T-helper 1 cell treated with Interleukin-12 subunit alpha and Interleukin-12 subunit beta and Interleukin-4 antibody, amounts not matched to agents 30 μg/mL and 1 μg/mL, for 36 hours (primary cell): ENCODE measurements around the gene ZNF76.

Experiments
- H3K27ac Mint-ChIP-seq: one replicate; pipeline ENCODE4 v1.8.0; 2021; ENCODE audit warnings: mild to moderate bottlenecking, mixed read lengths
- H3K27me3 Mint-ChIP-seq: one replicate; pipeline ENCODE4 v1.8.0; 2021; ENCODE audit warnings: low read depth, mixed read lengths
- H3K36me3 Mint-ChIP-seq: one replicate; pipeline ENCODE4 v1.8.0; 2021; ENCODE audit warnings: low read depth, mixed read lengths
- H3K4me1 Mint-ChIP-seq: one replicate; pipeline ENCODE4 v1.8.0; 2021; ENCODE audit warnings: low read depth, mixed read lengths
- H3K4me3 Mint-ChIP-seq: one replicate; pipeline ENCODE4 v1.8.0; 2021; ENCODE audit warnings: mild to moderate bottlenecking, moderate library complexity, mixed read lengths
- H3K9me3 Mint-ChIP-seq: one replicate; pipeline ENCODE4 v1.8.0; 2021; ENCODE audit warnings: mixed read lengths

The ZNF76 gene

GRCh38 chr6:35244551-35244950 lies 15.0 kb upstream of the ZNF76 start:
- Mint-ChIP-seq H3K9me3 (no peaks in the 10 kb centered on the region), H3K4me1 (peaks cover 17% of the 10 kb centered on the region), H3K27me3 (no peaks in the 10 kb centered on the region), H3K4me3 (no peak overlapping the region), H3K27ac (no peak overlapping the region), H3K36me3 (no peaks in the 10 kb centered on the region)

DNA sequence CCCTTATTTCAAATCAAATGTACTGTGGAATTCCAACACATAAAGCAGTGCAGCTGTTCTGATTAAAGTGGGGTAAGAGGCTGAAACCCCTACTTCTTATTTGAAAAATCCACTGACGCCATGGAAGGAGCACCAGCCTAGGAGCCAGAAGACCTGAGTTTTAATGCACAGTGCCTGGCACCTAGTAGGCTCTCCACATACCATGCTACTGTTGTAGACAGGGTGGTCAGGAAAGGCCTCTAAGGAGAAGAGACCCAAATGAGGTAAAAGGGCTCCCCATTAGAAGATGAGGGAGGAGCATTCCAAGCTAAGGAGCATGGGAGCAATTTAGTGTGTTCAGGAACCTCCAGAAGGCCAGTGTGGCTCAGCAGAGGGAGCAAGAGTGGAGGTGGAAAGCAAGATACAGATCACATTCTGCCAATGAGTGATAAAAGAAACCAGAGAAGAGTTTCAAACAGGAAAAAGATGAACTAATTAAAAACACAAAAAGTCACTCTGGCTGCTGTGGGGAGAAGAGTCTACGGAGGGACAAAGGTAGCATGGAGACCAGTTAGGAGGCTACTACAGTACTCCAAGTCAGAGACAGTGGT lies 11.8 kb upstream of the ZNF76 start:
- Mint-ChIP-seq H3K4me3 (peak overlapping the region; percentile 17), H3K36me3 (no peaks in the 10 kb centered on the region), H3K27ac (peak overlapping the region; percentile 28), H3K27me3 (no peaks in the 10 kb centered on the region), H3K4me1 (peaks cover 15% of the 10 kb centered on the region), H3K9me3 (no peaks in the 10 kb centered on the region)

- Mint-ChIP-seq H3K36me3 (no peaks in the 10 kb centered on the region), H3K27me3 (no peaks in the 10 kb centered on the region), H3K9me3 (no peaks in the 10 kb centered on the region), H3K4me3 (peak overlapping the region; percentile 17), H3K4me1 (peaks cover 15% of the 10 kb centered on the region), H3K27ac (no peak overlapping the region)
Measured at GRCh38 chr6:35248300-35248699, 11.2 kb upstream of the ZNF76 start.

- H3K4me3 Mint-ChIP-seq, result no peak overlapping the region
- H3K4me1 Mint-ChIP-seq, result peaks cover 15% of the 10 kb centered on the region
- no peaks in the 10 kb centered on the region for H3K27me3 Mint-ChIP-seq
- no peaks in the 10 kb centered on the region for H3K36me3 Mint-ChIP-seq
- H3K27ac Mint-ChIP-seq, result no peak overlapping the region
- H3K9me3 Mint-ChIP-seq, result no peaks in the 10 kb centered on the region
Measured at GRCh38 chr6:35248965-35249364, 10.6 kb upstream of the ZNF76 start.

DNA sequence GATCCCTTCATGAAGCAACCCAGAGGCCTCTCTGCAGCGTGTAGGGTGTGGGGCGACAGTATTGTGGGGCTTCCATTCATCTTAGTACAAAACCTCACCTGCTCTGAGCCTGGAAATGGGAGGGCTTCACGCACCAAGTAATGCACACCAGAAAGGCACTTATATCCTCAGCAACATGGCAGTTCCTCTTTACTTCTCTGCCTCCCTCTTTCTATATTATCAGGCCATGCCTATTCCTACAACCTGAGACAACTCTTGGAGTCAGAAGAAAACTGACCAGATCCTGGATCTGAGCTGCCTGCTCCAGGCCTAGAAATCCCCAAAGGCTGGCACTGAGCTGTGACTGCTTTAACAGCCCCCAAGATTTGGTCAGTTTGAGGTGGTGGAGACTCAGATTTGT lies 7.6 kb upstream of the ZNF76 start:
- H3K36me3 Mint-ChIP-seq, result no peaks in the 10 kb centered on the region
- H3K27me3 Mint-ChIP-seq, result no peaks in the 10 kb centered on the region
- H3K27ac Mint-ChIP-seq, result no peak overlapping the region
- H3K4me1 Mint-ChIP-seq, result peaks cover 14% of the 10 kb centered on the region
- H3K9me3 Mint-ChIP-seq, result no peaks in the 10 kb centered on the region
- no peak overlapping the region for H3K4me3 Mint-ChIP-seq

- Mint-ChIP-seq H3K27me3 (no peaks in the 10 kb centered on the region), H3K27ac (no peak overlapping the region), H3K4me1 (peaks cover 7% of the 10 kb centered on the region), H3K36me3 (no peaks in the 10 kb centered on the region), H3K4me3 (no peak overlapping the region), H3K9me3 (no peaks in the 10 kb centered on the region)
Measured at GRCh38 chr6:35253249-35253648, 6.3 kb upstream of the ZNF76 start.

GRCh38 chr6:35258336-35258735 lies 1.2 kb upstream of the ZNF76 start:
- Mint-ChIP-seq H3K36me3 (no peaks in the 10 kb centered on the region), H3K27me3 (no peaks in the 10 kb centered on the region), H3K4me1 (peaks cover 28% of the 10 kb centered on the region), H3K9me3 (no peaks in the 10 kb centered on the region), H3K4me3 (peak overlapping the region; percentile 95), H3K27ac (peak overlapping the region; percentile 91)

GRCh38 chr6:35258858-35259193 lies 709 bp upstream of the ZNF76 start:
- peak overlapping the region; percentile 95 for H3K4me3 Mint-ChIP-seq
- peaks cover 28% of the 10 kb centered on the region for H3K4me1 Mint-ChIP-seq
- no peaks in the 10 kb centered on the region for H3K9me3 Mint-ChIP-seq

GRCh38 chr6:35259948-35260590 lies 534 bp downstream of the ZNF76 start:
- H3K4me1 Mint-ChIP-seq, result peaks cover 33% of the 10 kb centered on the region

More at GRCh38 chr6:35258858-35259193, 709 bp upstream of the ZNF76 start:
- no peaks in the 10 kb centered on the region for H3K36me3 Mint-ChIP-seq
- H3K27me3 Mint-ChIP-seq, result no peaks in the 10 kb centered on the region
- peak overlapping the region; percentile 91 for H3K27ac Mint-ChIP-seq

DNA sequence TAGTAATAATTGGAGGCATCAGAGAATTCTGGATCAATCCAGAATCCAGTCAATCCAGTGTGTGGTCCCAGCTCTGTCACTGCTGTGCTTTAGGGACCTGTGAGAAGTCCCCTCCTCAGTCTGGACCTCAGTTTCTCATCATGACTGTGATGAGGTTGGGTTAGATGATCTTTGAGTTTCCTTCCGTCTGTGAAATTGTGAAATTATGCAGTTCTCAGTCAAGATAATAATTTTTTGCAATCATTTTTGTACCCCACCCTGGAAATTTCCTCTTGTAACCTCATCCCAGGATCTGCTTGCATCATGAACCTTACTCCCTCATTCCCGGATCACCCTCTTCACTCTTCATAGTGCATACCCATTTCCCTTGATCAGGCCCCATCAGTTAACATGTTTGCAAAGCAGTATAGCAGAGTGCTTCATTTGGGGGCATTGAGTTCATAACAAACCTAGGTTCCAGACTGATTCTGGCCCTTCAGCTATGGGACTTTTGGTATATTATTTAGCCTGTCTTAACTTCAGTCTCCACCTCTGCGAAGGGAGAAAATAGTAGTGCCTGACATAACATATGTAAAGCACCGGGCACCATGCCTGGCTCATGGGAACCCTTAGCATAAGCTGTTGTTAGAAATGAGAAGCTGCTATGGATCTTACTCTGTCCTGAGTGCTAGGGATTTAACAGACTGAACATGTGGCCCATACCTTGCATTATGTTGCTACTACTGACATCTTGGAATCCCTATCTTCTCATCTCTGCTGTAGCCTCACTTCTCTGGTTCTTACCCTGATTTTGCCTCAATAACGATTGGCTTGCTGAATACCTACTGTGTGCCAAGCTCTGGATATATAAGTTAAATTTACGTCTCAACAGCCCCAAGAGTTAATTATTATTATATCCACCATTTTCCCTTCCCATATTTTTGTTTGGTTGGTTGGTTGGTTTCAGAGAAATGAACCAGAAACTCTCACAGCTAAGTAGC lies 1.3 kb downstream of the ZNF76 start:
- H3K4me1 Mint-ChIP-seq, result peaks cover 37% of the 10 kb centered on the region
- H3K4me3 Mint-ChIP-seq, result peak overlapping the region; percentile 83
- no peaks in the 10 kb centered on the region for H3K9me3 Mint-ChIP-seq
- H3K27ac Mint-ChIP-seq, result peak overlapping the region; percentile 85
- peaks cover 2% of the 10 kb centered on the region for H3K36me3 Mint-ChIP-seq
- H3K27me3 Mint-ChIP-seq, result no peaks in the 10 kb centered on the region

More at GRCh38 chr6:35259948-35260590, 534 bp downstream of the ZNF76 start:
- Mint-ChIP-seq H3K4me3 (peak overlapping the region; percentile 83), H3K9me3 (no peaks in the 10 kb centered on the region), H3K36me3 (peaks cover 2% of the 10 kb centered on the region), H3K27me3 (no peaks in the 10 kb centered on the region), H3K27ac (peak overlapping the region; percentile 85)

DNA sequence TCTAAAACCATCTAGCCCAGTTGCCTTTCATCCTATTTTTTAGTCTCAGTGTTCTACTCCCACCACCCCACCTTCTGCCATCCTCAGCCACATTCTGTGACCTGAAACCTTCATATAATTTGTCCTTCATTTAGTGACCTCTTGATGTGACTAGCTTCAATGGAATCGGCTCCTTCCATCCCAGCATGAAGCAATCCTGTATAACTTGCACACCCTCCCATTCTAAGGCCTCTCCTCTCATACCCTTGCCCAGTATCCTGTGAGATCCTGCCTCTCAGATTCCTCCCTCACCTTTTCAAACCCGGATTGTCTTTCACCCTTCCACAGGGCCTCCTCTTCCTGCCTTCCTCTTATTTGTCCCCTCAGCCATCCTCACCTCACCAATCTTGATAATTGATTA lies 3.1 kb downstream of the ZNF76 start:
- H3K27me3 Mint-ChIP-seq, result no peaks in the 10 kb centered on the region
- H3K4me1 Mint-ChIP-seq, result peaks cover 37% of the 10 kb centered on the region
- no peak overlapping the region for H3K4me3 Mint-ChIP-seq
- no peak overlapping the region for H3K27ac Mint-ChIP-seq
- H3K9me3 Mint-ChIP-seq, result no peaks in the 10 kb centered on the region
- H3K36me3 Mint-ChIP-seq, result peaks cover 2% of the 10 kb centered on the region

GRCh38 chr6:35264550-35265274 lies 5.2 kb downstream of the ZNF76 start:
- Mint-ChIP-seq H3K27me3 (no peaks in the 10 kb centered on the region), H3K9me3 (no peaks in the 10 kb centered on the region), H3K27ac (no peak overlapping the region), H3K4me3 (no peak overlapping the region), H3K4me1 (peaks cover 35% of the 10 kb centered on the region), H3K36me3 (peaks cover 2% of the 10 kb centered on the region)

DNA sequence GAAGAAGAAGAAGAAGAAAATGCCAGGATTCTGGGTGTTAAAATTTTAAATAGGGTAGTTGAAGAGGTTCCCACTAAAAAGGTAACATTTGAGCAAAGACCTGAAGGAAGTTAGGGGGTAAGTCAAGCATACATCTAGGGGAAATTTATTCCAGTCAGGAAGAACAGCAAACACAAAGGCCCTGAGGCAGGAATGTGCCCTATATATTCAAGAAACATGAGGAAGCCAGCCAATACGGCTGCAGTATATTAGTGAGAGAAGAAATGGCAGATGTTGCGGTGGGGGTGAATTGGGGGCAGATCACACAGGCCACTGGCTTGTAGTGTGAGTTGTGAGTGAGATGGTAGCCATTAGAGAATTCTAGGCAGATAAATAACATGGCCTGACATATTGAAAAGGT lies 6.0 kb downstream of the ZNF76 start:
- Mint-ChIP-seq H3K4me3 (no peak overlapping the region), H3K27me3 (no peaks in the 10 kb centered on the region), H3K4me1 (peaks cover 30% of the 10 kb centered on the region), H3K27ac (no peak overlapping the region), H3K36me3 (peaks cover 2% of the 10 kb centered on the region), H3K9me3 (no peaks in the 10 kb centered on the region)

DNA sequence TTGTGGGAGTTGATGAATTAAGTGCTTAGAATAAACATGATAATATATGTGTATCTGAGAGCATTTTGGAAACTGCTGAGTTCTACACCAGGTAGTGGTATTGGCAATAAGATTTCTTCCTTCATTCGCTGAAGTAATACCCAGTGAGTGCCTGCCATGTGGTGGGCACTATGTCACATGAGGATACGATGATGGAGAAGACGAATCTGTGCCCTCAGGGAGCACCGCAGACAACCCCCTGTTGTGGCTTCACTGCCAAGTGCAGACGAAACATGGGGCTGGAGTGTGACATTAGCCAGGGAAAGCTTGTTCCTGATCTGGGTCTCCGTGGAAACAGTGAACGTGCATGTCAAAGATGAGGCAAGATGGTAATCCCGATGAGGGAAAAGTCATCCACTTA lies 7.9 kb downstream of the ZNF76 start:
- no peak overlapping the region for H3K27ac Mint-ChIP-seq
- peaks cover 2% of the 10 kb centered on the region for H3K36me3 Mint-ChIP-seq
- H3K4me3 Mint-ChIP-seq, result no peak overlapping the region
- no peaks in the 10 kb centered on the region for H3K27me3 Mint-ChIP-seq
- peaks cover 17% of the 10 kb centered on the region for H3K4me1 Mint-ChIP-seq
- H3K9me3 Mint-ChIP-seq, result no peaks in the 10 kb centered on the region
